H1 (cell line): ENCODE measurements around the gene TBX15. TPM values are rescaled to one million over a fixed set of nuclear protein-coding genes. Genes with fewer than 3 reads are reported as not detected.
A peak's percentile ranks its signal among the peaks of the same experiment; 100 is the strongest.

Experiments
- CTCF ChIA-PET: fragments of 300-600 bp; sonication (Branson Sonifier 250); formaldehyde crosslinking; loops from one replicate; lab custom pipeline; 2021; ENCODE audit not compliant: partially characterized antibody; lab: Charles Lee
- POLR2A ChIA-PET: fragments of 300-600 bp; sonication (Branson Sonifier 250); formaldehyde crosslinking; loops from one replicate; lab custom pipeline; 2021; ENCODE audit warnings: inconsistent platforms; ENCODE audit not compliant: partially characterized antibody; lab: Charles Lee
- DNase-seq, 2 experiments: peaks; one replicate each; pipeline versions ENCODE4 v3.0.0 to v3.0.0-alpha.2; 2010 to 2022; ENCODE audit warnings: low spot score in 2 of 2, low read depth in 1 of 2, mixed read lengths in 1 of 2
- FAIRE-seq: peaks from 2 replicates; lab custom pipeline; 2011; peaks lifted over from hg19 to GRCh38; lab: Jason Lieb, UNC
- H2AFZ ChIP-seq: 2 replicates; pipeline ENCODE4 v1.8.1; 2012; ENCODE audit warnings: low read length, inconsistent platforms
- H2AK5ac ChIP-seq: 2 replicates; pipeline ENCODE4 v1.6.1; 2013; ENCODE audit warnings: low read depth, low read length
- H2BK120ac ChIP-seq: replicated peaks from 2 replicates; pipeline ENCODE3; 2013; ENCODE audit warnings: low read depth, low read length, inconsistent platforms
- H2BK12ac ChIP-seq: 2 replicates; pipeline ENCODE4 v1.6.1; 2013; ENCODE audit warnings: low read depth, low read length
- H2BK15ac ChIP-seq: 2 replicates; pipeline ENCODE4 v1.6.1; 2013; ENCODE audit warnings: low read length
- H2BK20ac ChIP-seq: 2 replicates; pipeline ENCODE4 v1.6.1; 2013; ENCODE audit warnings: low read length
- H2BK5ac ChIP-seq: 2 replicates; pipeline ENCODE4 v1.6.1; 2013; ENCODE audit warnings: low read depth, low read length
- H3K14ac ChIP-seq: 2 replicates; pipeline ENCODE4 v1.6.1; 2013; ENCODE audit warnings: inconsistent platforms; ENCODE audit not compliant: insufficient read length
- H3K18ac ChIP-seq: 2 replicates; pipeline ENCODE4 v1.6.1; 2013; ENCODE audit warnings: low read length; ENCODE audit errors: extremely low read depth
- H3K23ac ChIP-seq: 2 replicates; pipeline ENCODE4 v1.6.1; 2013; ENCODE audit warnings: inconsistent platforms; ENCODE audit not compliant: insufficient read length
- H3K23me2 ChIP-seq: 2 replicates; pipeline ENCODE4 v1.6.1; 2013; ENCODE audit warnings: low read depth, low read length
- H3K27ac ChIP-seq: 2 replicates; pipeline ENCODE4 v1.6.1; 2011; ENCODE audit warnings: low read depth, low read length, inconsistent platforms
- H3K27me3 ChIP-seq, 4 experiments: replicated peaks in 1 of 4; 1 replicate in 1 of 4; 2 replicates in 3 of 4; pipeline versions ENCODE4 v1.6.1 to v1.8.1; 2011 to 2013; ENCODE audit warnings: low read length in 3 of 4, mild to moderate bottlenecking in 3 of 4, inconsistent platforms in 2 of 4, mixed read lengths in 2 of 4, moderate library complexity in 1 of 4; ENCODE audit not compliant: control insufficient read depth in 3 of 4, insufficient read depth in 3 of 4; ENCODE audit errors: extremely low read depth in 1 of 4
- H3K36me3 ChIP-seq, 4 experiments: 2 replicates each; pipeline versions ENCODE4 v1.6.1 to v1.8.1; 2011 to 2013; ENCODE audit warnings: mild to moderate bottlenecking in 4 of 4, low read length in 3 of 4, moderate library complexity in 2 of 4, control low read depth in 1 of 4, inconsistent platforms in 1 of 4; ENCODE audit not compliant: insufficient read depth in 4 of 4, control insufficient read depth in 2 of 4
- H3K4ac ChIP-seq: replicated peaks from 2 replicates; pipeline ENCODE3; 2013; ENCODE audit warnings: low read length, low read depth, mixed read lengths, inconsistent platforms; ENCODE audit not compliant: insufficient read length
- H3K4me1 ChIP-seq, 4 experiments: replicated peaks in 1 of 4; 1 replicate in 1 of 4; 2 replicates in 3 of 4; pipeline versions ENCODE4 v1.6.1 to v1.8.1; 2011 to 2013; ENCODE audit warnings: low read length in 3 of 4, inconsistent platforms in 2 of 4, mixed read lengths in 1 of 4; ENCODE audit not compliant: insufficient read depth in 4 of 4, control insufficient read depth in 3 of 4
- H3K4me2 ChIP-seq, 2 experiments: 2 replicates each; pipeline versions ENCODE4 v1.6.1 to v1.8.1; 2011 to 2013; ENCODE audit warnings: low read depth in 2 of 2, low read length in 2 of 2, control low read depth in 1 of 2, inconsistent platforms in 1 of 2, mild to moderate bottlenecking in 1 of 2; ENCODE audit not compliant: insufficient read depth in 1 of 2
- H3K4me3 ChIP-seq, 4 experiments: fragments of 200-600, 300-600 bp in 1 of 4; sonication (generic), shearing (Covaris generic), sonication (Bioruptor Twin) in 1 of 4; 2 replicates each; pipeline versions ENCODE4 v1.5.1 to v1.8.1; 2011 to 2016; ENCODE audit warnings: low read length in 4 of 4, low read depth in 3 of 4, control low read depth in 2 of 4, inconsistent platforms in 2 of 4, mild to moderate bottlenecking in 2 of 4, mixed read lengths in 1 of 4, moderate library complexity in 1 of 4; ENCODE audit not compliant: insufficient read depth in 2 of 4; ENCODE audit errors: extremely low read depth in 1 of 4
- H3K56ac ChIP-seq: replicated peaks from 2 replicates; pipeline ENCODE3; 2013; ENCODE audit warnings: low read depth, mild to moderate bottlenecking, mixed read lengths, low read length, inconsistent platforms; ENCODE audit not compliant: insufficient read length
- H3K79me1 ChIP-seq: 2 replicates; pipeline ENCODE4 v1.6.1; 2013; ENCODE audit warnings: low read depth, low read length, control low read depth
- H3K79me2 ChIP-seq, 2 experiments: 2 replicates each; pipeline versions ENCODE4 v1.6.1 to v1.8.1; 2012 to 2013; ENCODE audit warnings: low read length in 2 of 2, mild to moderate bottlenecking in 2 of 2, inconsistent platforms in 1 of 2; ENCODE audit not compliant: insufficient read depth in 2 of 2, control insufficient read depth in 1 of 2
- H3K9ac ChIP-seq, 4 experiments: replicated peaks in 1 of 4; 1 replicate in 1 of 4; 2 replicates in 3 of 4; pipeline versions ENCODE4 v1.6.1 to v1.8.1; 2011 to 2013; ENCODE audit warnings: low read depth in 3 of 4, low read length in 3 of 4, control low read depth in 2 of 4, mild to moderate bottlenecking in 2 of 4, moderate library complexity in 2 of 4, inconsistent platforms in 1 of 4; ENCODE audit errors: extremely low read depth in 1 of 4
- H3K9me3 ChIP-seq, 2 experiments: 2 replicates each; pipeline versions ENCODE4 v1.6.1 to v1.8.1; 2012 to 2013; ENCODE audit warnings: mild to moderate bottlenecking in 2 of 2, moderate library complexity in 2 of 2, control low read depth in 1 of 2, inconsistent platforms in 1 of 2, low read depth in 1 of 2, low read length in 1 of 2, mixed read lengths in 1 of 2; ENCODE audit not compliant: insufficient read depth in 2 of 2
- H4K20me1 ChIP-seq, 2 experiments: replicated peaks in 1 of 2; 2 replicates each; pipeline versions ENCODE3 to v1.8.1; 2011 to 2013; ENCODE audit warnings: inconsistent platforms in 2 of 2, low read length in 2 of 2, mild to moderate bottlenecking in 1 of 2; ENCODE audit not compliant: insufficient read depth in 2 of 2, control insufficient read depth in 1 of 2
- H4K5ac ChIP-seq: 2 replicates; pipeline ENCODE4 v1.6.1; 2013; ENCODE audit warnings: low read length, low read depth, mixed read lengths, inconsistent platforms; ENCODE audit not compliant: insufficient read length
- H4K8ac ChIP-seq: 2 replicates; pipeline ENCODE4 v1.8.0; 2013; ENCODE audit warnings: mild to moderate bottlenecking, moderate library complexity, low read length, inconsistent platforms; ENCODE audit not compliant: insufficient read depth; ENCODE audit errors: extremely low read depth
- H4K91ac ChIP-seq: replicated peaks from 2 replicates; pipeline ENCODE3; 2013; ENCODE audit warnings: low read length, mixed read lengths, inconsistent platforms; ENCODE audit not compliant: insufficient read length
- BACH1 ChIP-seq: IDR thresholded peaks from 2 replicates; pipeline ENCODE4 v1.6.1; 2012; ENCODE audit warnings: low read length, improper control_type of control experiment
- EZH2 ChIP-seq: fragments of 200-600 bp; sonication (generic); IDR thresholded peaks from 2 replicates; pipeline ENCODE4 v1.7.1; 2012; ENCODE audit warnings: low read depth, mild to moderate bottlenecking, moderate library complexity, low read length, inconsistent platforms; ENCODE audit not compliant: severe bottlenecking
- GABPA ChIP-seq: IDR thresholded peaks from 2 replicates; pipeline ENCODE4 v1.6.1; 2011; ENCODE audit warnings: mild to moderate bottlenecking, low read length, moderate library complexity, borderline replicate concordance; ENCODE audit not compliant: insufficient read depth
- KDM4A ChIP-seq: IDR thresholded peaks from one replicate; pipeline ENCODE4 v1.7.1; 2012; ENCODE audit warnings: low read depth, mild to moderate bottlenecking, moderate library complexity, low read length, inconsistent platforms; ENCODE audit not compliant: severe bottlenecking
- KDM5A ChIP-seq: fragments of 200-600 bp; IDR thresholded peaks from 2 replicates; pipeline ENCODE4 v1.7.1; 2012; ENCODE audit warnings: mild to moderate bottlenecking, low read length, inconsistent platforms, mixed read lengths
- RFX5 ChIP-seq: IDR thresholded peaks from 2 replicates; pipeline ENCODE4 v1.6.1; 2011; ENCODE audit warnings: low read depth, low read length, improper control_type of control experiment, borderline replicate concordance
- RNF2 ChIP-seq: fragments of 200-900, 300-1000 bp; sonication (generic); IDR thresholded peaks from 2 replicates; pipeline ENCODE4 v1.7.1; 2016; ENCODE audit warnings: borderline replicate concordance, low read depth, mild to moderate bottlenecking, antibody characterized with exemption, low read length; ENCODE audit not compliant: poor library complexity, severe bottlenecking; ENCODE audit errors: missing control alignments
- SUZ12 ChIP-seq: fragments of 200-600 bp; sonication (generic); IDR thresholded peaks from 2 replicates; pipeline ENCODE4 v1.6.1; 2012; ENCODE audit warnings: mild to moderate bottlenecking, inconsistent platforms, low read length, moderate library complexity, mixed read lengths
- WGBS, 2 experiments: shearing (Covaris generic) in 1 of 2; methylation state at CpG; one replicate each; pipeline versions ENCODE4 v1.1.6 to v1.1.7; 2013 to 2015; ENCODE audit warnings: low lambda C conversion rate in 2 of 2, mixed read lengths in 2 of 2, inconsistent platforms in 1 of 2, low coverage in 1 of 2, missing lambda C conversion rate in 1 of 2; ENCODE audit not compliant: insufficient replicate concordance in 2 of 2, insufficient coverage in 1 of 2, insufficient read length in 1 of 2; ENCODE audit errors: extremely low coverage in 1 of 2, missing lambda C conversion rate in 1 of 2; 5-methylcytosine and 5-hydroxymethylcytosine counted together
- polyA plus RNA-seq, 7 experiments: library from polyadenylated mRNA; depleted of rRNA in 3 of 7; stranded (reverse) in 5 of 7; unstranded in 2 of 7; fragments of >200 nt in 5 of 7; fragments of 200-250 nt in 2 of 7; gene quantifications; 1 replicate in 5 of 7; 2 replicates in 1 of 7; 4 replicates in 1 of 7; pipeline versions ENCODE4 v1.2.1 to v1.2.3, GENCODE V29; 2011 to 2013; ENCODE audit warnings: missing spikeins in 2 of 7, mixed read lengths in 2 of 7
- total RNA-seq: library from RNA; stranded (reverse); fragmentation: NEBNext Ultra II Directional; extraction: Animal tissue kit (Norgen Biotek cat#: 25700); gene quantifications from 2 replicates; pipeline ENCODE4 v1.2.1, GENCODE V29; 2021

The TBX15 gene
- total and polyA plus RNA-seq, 2 of the 8 experiments (the other 6 are each of a cell fraction or from before 2014, with no cell fraction given) = 0.14 to 0.24 TPM

- peak overlapping the region; percentile 10 to 51 (median 14); a peak in 5 of 8 replicates for H3K4me3 ChIP-seq
- H3K23me2 ChIP-seq = peaks cover 9% of the 10 kb centered on the region; the same call in 1 of the 2 replicates
- H3K56ac ChIP-seq = no peak overlapping the region
- H2BK15ac ChIP-seq = no peak overlapping the region
- 2% methylated on average over 48 of the region's 48 CpGs; no CpG with 5 or more reads in 1 of the 2 experiments for WGBS, 2 experiments
- no peak overlapping the region for H2BK20ac ChIP-seq
- no peak overlapping the region for H2BK120ac ChIP-seq
- H3K79me1 ChIP-seq = no peaks in the 10 kb centered on the region
- H3K4me1 ChIP-seq = peaks cover 7 to 35% (median 16%) of the 10 kb centered on the region in 4 experiments
- H2AK5ac ChIP-seq = no peak overlapping the region
- peak overlapping the region; percentile 64 to 73 for H3K4me2 ChIP-seq
- H3K14ac ChIP-seq = no peak overlapping the region
- H3K4ac ChIP-seq = no peak overlapping the region
- H3K23ac ChIP-seq = no peak overlapping the region
- ChIA-PET POLR2A (interaction anchor here (0.7 to 2.1 kb wide), 10 partner anchors 8 to 23 kb away, joined by 3 to 7 read pairs (median 4); no protein-coding TSS in a partner anchor), CTCF (interaction anchor here (0.6 to 3.5 kb wide), 7 partner anchors 9 to 764 kb away, joined by 3 to 24 read pairs (median 6); no protein-coding TSS in a partner anchor)
- FAIRE-seq (no peak), DNase-seq (no peak)
- TF ChIP-seq SUZ12 (peak; percentile 75), KDM5A (no peak), RNF2 (peak; percentile 67), EZH2 (peak; percentile 76), GABPA (no peak), RFX5 (no peak), KDM4A (peak; percentile 2), BACH1 (no peak)
- peaks cover 0 to 3% of the 10 kb centered on the region in 2 experiments; a peak in 1 of 4 replicates for H3K9me3 ChIP-seq
- peak overlapping the region; percentile 9; the same call in 1 of the 2 replicates for H2BK12ac ChIP-seq
- no peak overlapping the region for H2AFZ ChIP-seq
- H3K27me3 ChIP-seq = peaks cover 83 to 100% (median 98%) of the 10 kb centered on the region in 4 experiments
- no peaks in the 10 kb centered on the region for H3K79me2 ChIP-seq
- H3K9ac ChIP-seq = no peak overlapping the region
- H4K8ac ChIP-seq = no peak overlapping the region
- no peak overlapping the region for H4K5ac ChIP-seq
- no peak overlapping the region for H4K91ac ChIP-seq
- peaks cover 6 to 20% of the 10 kb centered on the region in 2 experiments for H4K20me1 ChIP-seq
- no peak overlapping the region for H2BK5ac ChIP-seq
- H3K36me3 ChIP-seq = peaks cover 0 to 2% (median 0%) of the 10 kb centered on the region in 4 experiments; a peak in 1 of 8 replicates
- H3K18ac ChIP-seq = no peak overlapping the region
- no peak overlapping the region for H3K27ac ChIP-seq
Measured at GRCh38 chr1:118984722-118985639, 3.2 kb downstream of the TBX15 start.
